Measurements from ENCODE around the gene CARS1.

- TF ChIP-seq CTCF (IDR thresholded peaks at IDR 0.05), result no peak
- no peak for TF ChIP-seq POLR2A (IDR thresholded peaks at IDR 0.05)
- no peak for TF ChIP-seq POLR2AphosphoS5 (IDR thresholded peaks at IDR 0.05)
Measured at GRCh38 chr11:3103076-3103475, 45.9 kb upstream of the CARS1 start.

Measured in suprapubic skin (tissue), 4 donors.